A673 (cell line): ENCODE data around the gene ATP10B. TPM values are rescaled to one million over a fixed set of nuclear protein-coding genes. Genes with fewer than 3 reads are reported as not detected.

Experiments
- BruUV-seq: library from RNA; stranded (reverse); fragments of 400-500 nt; replicated peaks from 2 replicates; lab custom pipeline; 2021; lab: Mats Ljungman, UMichigan
- CTCF ChIA-PET: fragments of 300-600 bp; sonication (Branson Sonifier 250); formaldehyde crosslinking; loops from one replicate; lab custom pipeline; 2022; ENCODE audit warnings: antibody characterized with exemption; lab: Charles Lee
- POLR2A ChIA-PET: fragments of 300-600 bp; sonication (Branson Sonifier 250); formaldehyde crosslinking; loops from one replicate; lab custom pipeline; 2022; ENCODE audit warnings: antibody characterized with exemption; ENCODE audit not compliant: low non-redundant PET; lab: Charles Lee
- DNase-seq: peaks from one replicate; pipeline ENCODE4 v3.0.0-alpha.2; 2015; ENCODE audit warnings: low spot score
- H3K27ac ChIP-seq: fragments of 200-600 bp; sonication (generic); 2 replicates; pipeline ENCODE4 v1.5.1; 2016; ENCODE audit warnings: mixed run types, low read depth, mild to moderate bottlenecking, mixed read lengths, antibody characterized with exemption, low read length; ENCODE audit not compliant: poor library complexity, severe bottlenecking
- H3K27me3 ChIP-seq: fragments of 200-600 bp; sonication (generic); replicated peaks from 2 replicates; pipeline ENCODE4 v1.6.1; 2017; ENCODE audit warnings: mixed run types, low read depth, mild to moderate bottlenecking, mixed read lengths, antibody characterized with exemption, low read length; ENCODE audit not compliant: insufficient read depth, poor library complexity
- H3K36me3 ChIP-seq: fragments of 200-600 bp; sonication (generic); 2 replicates; pipeline ENCODE4 v1.6.1; 2016; ENCODE audit warnings: mixed run types, mild to moderate bottlenecking, mixed read lengths, antibody characterized with exemption, low read length; ENCODE audit not compliant: insufficient read depth, poor library complexity, severe bottlenecking
- H3K4me1 ChIP-seq: fragments of 200-600 bp; sonication (generic); 2 replicates; pipeline ENCODE4 v1.6.1; 2017; ENCODE audit warnings: mixed run types, mild to moderate bottlenecking, mixed read lengths, antibody characterized with exemption, low read length; ENCODE audit not compliant: insufficient read depth, poor library complexity, severe bottlenecking
- H3K4me3 ChIP-seq: fragments of 200-600 bp; sonication (generic); 2 replicates; pipeline ENCODE4 v1.5.1; 2016; ENCODE audit warnings: low read depth, mixed run types, mild to moderate bottlenecking, mixed read lengths, low read length; ENCODE audit not compliant: poor library complexity, severe bottlenecking
- H3K9me3 ChIP-seq: fragments of 200-600 bp; sonication (generic); 2 replicates; pipeline ENCODE4 v1.6.1; 2016; ENCODE audit warnings: mixed run types, low read depth, mild to moderate bottlenecking, mixed read lengths, antibody characterized with exemption, low read length; ENCODE audit not compliant: poor library complexity, severe bottlenecking
- EZH2 ChIP-seq: fragments of 200-600 bp; sonication (generic); IDR thresholded peaks from 2 replicates; pipeline ENCODE4 v1.6.1; 2017; ENCODE audit warnings: borderline replicate concordance, low read depth, mild to moderate bottlenecking, mixed read lengths, antibody characterized with exemption, low read length; ENCODE audit not compliant: poor library complexity, severe bottlenecking
- intact Hi-C: fragments of 100-400 bp; cut with micrococcal nuclease; formaldehyde crosslinking; loops from one replicate; pipeline ENCODE4 v1.10.0; 2022; ENCODE audit not compliant: unreplicated experiment
- total RNA-seq: library from RNA; stranded (reverse); gene quantifications from 2 replicates; pipeline ENCODE4 v1.2.3, GENCODE V29; 2021
- TF ChIP-seq, protein P1 (sequence below): fragments of 300-800, 200-600 bp; sonication (generic); conservative IDR thresholded peaks from 2 replicates; pipeline ENCODE4 v1.5.1; 2017; ENCODE audit warnings: low read depth, mild to moderate bottlenecking, antibody characterized with exemption, low read length, moderate library complexity, mixed read lengths

The ATP10B gene
- total RNA-seq, 1 experiment from 2014 or later = not detected

DNA sequence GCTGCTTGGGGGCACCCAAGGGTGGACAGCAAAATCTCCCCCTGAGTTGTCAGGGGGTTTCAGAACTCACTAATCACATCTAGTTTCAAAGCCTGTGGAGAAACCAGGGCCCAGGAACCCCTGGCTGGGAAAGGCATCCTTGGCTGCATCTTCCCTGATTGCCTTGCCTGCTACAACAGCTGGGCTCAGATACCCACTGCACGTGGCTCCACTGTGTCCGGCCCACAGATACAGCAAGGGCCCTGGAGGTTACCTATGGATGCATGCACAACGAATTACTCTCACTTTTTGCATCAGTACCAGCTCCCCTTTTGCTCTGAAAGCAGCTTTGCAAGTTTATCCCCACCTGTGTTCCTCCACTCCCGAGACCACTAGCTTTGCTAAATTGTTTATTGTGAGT, 55.0 kb downstream of the ATP10B start:
- no peaks in the 10 kb centered on the region for H3K9me3 ChIP-seq
- H3K4me3 ChIP-seq = no peak overlapping the region
- no peaks in the 10 kb centered on the region for H3K27me3 ChIP-seq
- no TSS peak for BruUV-seq
- CTCF ChIA-PET = no interaction called here
- no peaks in the 10 kb centered on the region for H3K4me1 ChIP-seq
- H3K27ac ChIP-seq = no peak overlapping the region
- no peak for DNase-seq
- intact Hi-C loops = no loop called here
- POLR2A ChIA-PET = no interaction called here
- H3K36me3 ChIP-seq = no peaks in the 10 kb centered on the region
- TF ChIP-seq, protein P1, sequence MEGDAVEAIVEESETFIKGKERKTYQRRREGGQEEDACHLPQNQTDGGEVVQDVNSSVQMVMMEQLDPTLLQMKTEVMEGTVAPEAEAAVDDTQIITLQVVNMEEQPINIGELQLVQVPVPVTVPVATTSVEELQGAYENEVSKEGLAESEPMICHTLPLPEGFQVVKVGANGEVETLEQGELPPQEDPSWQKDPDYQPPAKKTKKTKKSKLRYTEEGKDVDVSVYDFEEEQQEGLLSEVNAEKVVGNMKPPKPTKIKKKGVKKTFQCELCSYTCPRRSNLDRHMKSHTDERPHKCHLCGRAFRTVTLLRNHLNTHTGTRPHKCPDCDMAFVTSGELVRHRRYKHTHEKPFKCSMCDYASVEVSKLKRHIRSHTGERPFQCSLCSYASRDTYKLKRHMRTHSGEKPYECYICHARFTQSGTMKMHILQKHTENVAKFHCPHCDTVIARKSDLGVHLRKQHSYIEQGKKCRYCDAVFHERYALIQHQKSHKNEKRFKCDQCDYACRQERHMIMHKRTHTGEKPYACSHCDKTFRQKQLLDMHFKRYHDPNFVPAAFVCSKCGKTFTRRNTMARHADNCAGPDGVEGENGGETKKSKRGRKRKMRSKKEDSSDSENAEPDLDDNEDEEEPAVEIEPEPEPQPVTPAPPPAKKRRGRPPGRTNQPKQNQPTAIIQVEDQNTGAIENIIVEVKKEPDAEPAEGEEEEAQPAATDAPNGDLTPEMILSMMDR = no peak
- TF ChIP-seq EZH2 = no peak

DNA sequence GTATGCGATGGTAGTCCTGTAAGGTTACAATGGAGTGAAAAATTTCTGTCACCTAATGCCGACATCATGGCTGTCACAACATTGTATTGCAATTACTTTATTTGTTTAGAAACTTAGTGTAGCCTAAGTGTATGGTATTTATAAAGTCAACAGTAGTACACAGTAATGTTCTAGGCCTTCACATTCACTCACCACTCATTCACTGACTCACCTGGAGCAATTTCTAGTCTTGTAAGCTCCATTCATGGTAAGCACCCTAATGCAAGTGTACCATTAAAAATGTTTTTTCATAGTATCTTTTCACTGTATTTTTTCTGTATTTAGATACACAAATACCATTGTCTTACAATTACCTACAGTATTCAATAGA, 58.5 kb downstream of the ATP10B start:
- no peak for DNase-seq
- BruUV-seq = no TSS peak
- Histone ChIP-seq H3K4me3 (no peak overlapping the region), H3K27me3 (no peaks in the 10 kb centered on the region), H3K27ac (no peak overlapping the region), H3K9me3 (no peaks in the 10 kb centered on the region), H3K4me1 (no peaks in the 10 kb centered on the region), H3K36me3 (no peaks in the 10 kb centered on the region)
- POLR2A ChIA-PET = no interaction called here
- CTCF ChIA-PET = no interaction called here
- TF ChIP-seq EZH2 = no peak
- TF ChIP-seq, protein P1 = no peak
- intact Hi-C loops = no loop called here

DNA sequence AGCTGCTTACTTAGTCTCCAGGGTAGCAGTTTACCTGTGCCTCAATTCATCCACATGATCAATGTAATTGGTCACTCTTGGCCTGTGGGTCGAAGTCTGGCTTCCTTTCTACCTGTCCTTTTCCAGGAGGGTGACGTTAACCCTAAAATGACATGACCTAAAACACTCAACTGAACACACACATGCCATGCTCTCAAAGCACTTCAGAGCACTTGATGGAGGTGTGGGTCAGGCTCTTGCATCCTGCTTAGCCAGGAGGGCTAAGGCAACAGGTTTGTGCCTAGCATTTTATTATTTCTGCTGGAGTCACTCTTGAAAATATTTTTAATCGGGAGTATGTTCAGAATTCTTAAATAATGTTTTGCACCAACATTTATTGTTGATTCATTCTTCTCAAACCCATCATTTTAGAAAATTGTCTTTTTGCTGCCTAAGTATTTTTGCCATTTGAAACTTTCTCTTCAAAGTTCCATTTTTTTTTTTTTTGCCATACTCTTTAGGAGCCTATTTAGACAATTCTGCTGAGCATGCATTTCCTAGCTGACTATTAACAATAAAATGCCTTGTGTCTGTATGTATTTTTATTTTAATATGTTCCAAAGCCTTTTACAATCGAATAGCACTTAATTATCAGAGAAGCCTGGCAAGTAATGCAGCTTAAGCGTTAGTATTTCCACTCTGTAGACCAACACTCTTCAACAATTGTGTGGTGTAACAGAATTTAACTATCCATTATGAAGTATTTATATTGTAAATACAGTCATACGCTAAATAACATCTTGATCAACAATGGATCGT, 59.1 kb downstream of the ATP10B start:
- H3K27me3 ChIP-seq = no peaks in the 10 kb centered on the region
- no peak overlapping the region for H3K27ac ChIP-seq
- H3K9me3 ChIP-seq = no peaks in the 10 kb centered on the region
- ChIA-PET POLR2A (no interaction called here), CTCF (no interaction called here)
- no peaks in the 10 kb centered on the region for H3K36me3 ChIP-seq
- no peak overlapping the region for H3K4me3 ChIP-seq
- no peaks in the 10 kb centered on the region for H3K4me1 ChIP-seq
- DNase-seq = no peak
- TF ChIP-seq, protein P1 = no peak
- TF ChIP-seq EZH2 = no peak
- intact Hi-C loops = no loop called here
- no TSS peak for BruUV-seq
